H1 (cell line): ENCODE measurements around the gene CRYBG3. TPM values are rescaled to one million over a fixed set of nuclear protein-coding genes. Genes with fewer than 3 reads are reported as not detected.

Experiments used
- CTCF ChIA-PET: fragments of 300-600 bp; sonication (Branson Sonifier 250); formaldehyde crosslinking; loops from one replicate; lab custom pipeline; 2021; ENCODE audit not compliant: partially characterized antibody; lab: Charles Lee
- POLR2A ChIA-PET: fragments of 300-600 bp; sonication (Branson Sonifier 250); formaldehyde crosslinking; loops from one replicate; lab custom pipeline; 2021; ENCODE audit warnings: inconsistent platforms; ENCODE audit not compliant: partially characterized antibody; lab: Charles Lee
- DNase-seq, 2 experiments: peaks; one replicate each; pipeline versions ENCODE4 v3.0.0 to v3.0.0-alpha.2; 2010 to 2022; ENCODE audit warnings: low spot score in 2 of 2, low read depth in 1 of 2, mixed read lengths in 1 of 2
- FAIRE-seq: peaks from 2 replicates; lab custom pipeline; 2011; peaks lifted over from hg19 to GRCh38; lab: Jason Lieb, UNC
- H2AFZ ChIP-seq: 2 replicates; pipeline ENCODE4 v1.8.1; 2012; ENCODE audit warnings: low read length, inconsistent platforms
- H2AK5ac ChIP-seq: 2 replicates; pipeline ENCODE4 v1.6.1; 2013; ENCODE audit warnings: low read depth, low read length
- H2BK120ac ChIP-seq: replicated peaks from 2 replicates; pipeline ENCODE3; 2013; ENCODE audit warnings: low read depth, low read length, inconsistent platforms
- H2BK12ac ChIP-seq: 2 replicates; pipeline ENCODE4 v1.6.1; 2013; ENCODE audit warnings: low read depth, low read length
- H2BK15ac ChIP-seq: 2 replicates; pipeline ENCODE4 v1.6.1; 2013; ENCODE audit warnings: low read length
- H2BK20ac ChIP-seq: 2 replicates; pipeline ENCODE4 v1.6.1; 2013; ENCODE audit warnings: low read length
- H2BK5ac ChIP-seq: 2 replicates; pipeline ENCODE4 v1.6.1; 2013; ENCODE audit warnings: low read depth, low read length
- H3K14ac ChIP-seq: 2 replicates; pipeline ENCODE4 v1.6.1; 2013; ENCODE audit warnings: inconsistent platforms; ENCODE audit not compliant: insufficient read length
- H3K18ac ChIP-seq: 2 replicates; pipeline ENCODE4 v1.6.1; 2013; ENCODE audit warnings: low read length; ENCODE audit errors: extremely low read depth
- H3K23ac ChIP-seq: 2 replicates; pipeline ENCODE4 v1.6.1; 2013; ENCODE audit warnings: inconsistent platforms; ENCODE audit not compliant: insufficient read length
- H3K23me2 ChIP-seq: 2 replicates; pipeline ENCODE4 v1.6.1; 2013; ENCODE audit warnings: low read depth, low read length
- H3K27ac ChIP-seq: 2 replicates; pipeline ENCODE4 v1.6.1; 2011; ENCODE audit warnings: low read depth, low read length, inconsistent platforms
- H3K27me3 ChIP-seq, 4 experiments: replicated peaks in 1 of 4; 1 replicate in 1 of 4; 2 replicates in 3 of 4; pipeline versions ENCODE4 v1.6.1 to v1.8.1; 2011 to 2013; ENCODE audit warnings: low read length in 3 of 4, mild to moderate bottlenecking in 3 of 4, inconsistent platforms in 2 of 4, mixed read lengths in 2 of 4, moderate library complexity in 1 of 4; ENCODE audit not compliant: control insufficient read depth in 3 of 4, insufficient read depth in 3 of 4; ENCODE audit errors: extremely low read depth in 1 of 4
- H3K36me3 ChIP-seq, 4 experiments: 2 replicates each; pipeline versions ENCODE4 v1.6.1 to v1.8.1; 2011 to 2013; ENCODE audit warnings: mild to moderate bottlenecking in 4 of 4, low read length in 3 of 4, moderate library complexity in 2 of 4, control low read depth in 1 of 4, inconsistent platforms in 1 of 4; ENCODE audit not compliant: insufficient read depth in 4 of 4, control insufficient read depth in 2 of 4
- H3K4ac ChIP-seq: replicated peaks from 2 replicates; pipeline ENCODE3; 2013; ENCODE audit warnings: low read length, low read depth, mixed read lengths, inconsistent platforms; ENCODE audit not compliant: insufficient read length
- H3K4me1 ChIP-seq, 4 experiments: replicated peaks in 1 of 4; 1 replicate in 1 of 4; 2 replicates in 3 of 4; pipeline versions ENCODE4 v1.6.1 to v1.8.1; 2011 to 2013; ENCODE audit warnings: low read length in 3 of 4, inconsistent platforms in 2 of 4, mixed read lengths in 1 of 4; ENCODE audit not compliant: insufficient read depth in 4 of 4, control insufficient read depth in 3 of 4
- H3K4me2 ChIP-seq, 2 experiments: 2 replicates each; pipeline versions ENCODE4 v1.6.1 to v1.8.1; 2011 to 2013; ENCODE audit warnings: low read depth in 2 of 2, low read length in 2 of 2, control low read depth in 1 of 2, inconsistent platforms in 1 of 2, mild to moderate bottlenecking in 1 of 2; ENCODE audit not compliant: insufficient read depth in 1 of 2
- H3K4me3 ChIP-seq, 4 experiments: fragments of 200-600, 300-600 bp in 1 of 4; sonication (generic), shearing (Covaris generic), sonication (Bioruptor Twin) in 1 of 4; 2 replicates each; pipeline versions ENCODE4 v1.5.1 to v1.8.1; 2011 to 2016; ENCODE audit warnings: low read length in 4 of 4, low read depth in 3 of 4, control low read depth in 2 of 4, inconsistent platforms in 2 of 4, mild to moderate bottlenecking in 2 of 4, mixed read lengths in 1 of 4, moderate library complexity in 1 of 4; ENCODE audit not compliant: insufficient read depth in 2 of 4; ENCODE audit errors: extremely low read depth in 1 of 4
- H3K56ac ChIP-seq: replicated peaks from 2 replicates; pipeline ENCODE3; 2013; ENCODE audit warnings: low read depth, mild to moderate bottlenecking, mixed read lengths, low read length, inconsistent platforms; ENCODE audit not compliant: insufficient read length
- H3K79me1 ChIP-seq: 2 replicates; pipeline ENCODE4 v1.6.1; 2013; ENCODE audit warnings: low read depth, low read length, control low read depth
- H3K79me2 ChIP-seq, 2 experiments: 2 replicates each; pipeline versions ENCODE4 v1.6.1 to v1.8.1; 2012 to 2013; ENCODE audit warnings: low read length in 2 of 2, mild to moderate bottlenecking in 2 of 2, inconsistent platforms in 1 of 2; ENCODE audit not compliant: insufficient read depth in 2 of 2, control insufficient read depth in 1 of 2
- H3K9ac ChIP-seq, 4 experiments: replicated peaks in 1 of 4; 1 replicate in 1 of 4; 2 replicates in 3 of 4; pipeline versions ENCODE4 v1.6.1 to v1.8.1; 2011 to 2013; ENCODE audit warnings: low read depth in 3 of 4, low read length in 3 of 4, control low read depth in 2 of 4, mild to moderate bottlenecking in 2 of 4, moderate library complexity in 2 of 4, inconsistent platforms in 1 of 4; ENCODE audit errors: extremely low read depth in 1 of 4
- H3K9me3 ChIP-seq, 2 experiments: 2 replicates each; pipeline versions ENCODE4 v1.6.1 to v1.8.1; 2012 to 2013; ENCODE audit warnings: mild to moderate bottlenecking in 2 of 2, moderate library complexity in 2 of 2, control low read depth in 1 of 2, inconsistent platforms in 1 of 2, low read depth in 1 of 2, low read length in 1 of 2, mixed read lengths in 1 of 2; ENCODE audit not compliant: insufficient read depth in 2 of 2
- H4K20me1 ChIP-seq, 2 experiments: replicated peaks in 1 of 2; 2 replicates each; pipeline versions ENCODE3 to v1.8.1; 2011 to 2013; ENCODE audit warnings: inconsistent platforms in 2 of 2, low read length in 2 of 2, mild to moderate bottlenecking in 1 of 2; ENCODE audit not compliant: insufficient read depth in 2 of 2, control insufficient read depth in 1 of 2
- H4K5ac ChIP-seq: 2 replicates; pipeline ENCODE4 v1.6.1; 2013; ENCODE audit warnings: low read length, low read depth, mixed read lengths, inconsistent platforms; ENCODE audit not compliant: insufficient read length
- H4K8ac ChIP-seq: 2 replicates; pipeline ENCODE4 v1.8.0; 2013; ENCODE audit warnings: mild to moderate bottlenecking, moderate library complexity, low read length, inconsistent platforms; ENCODE audit not compliant: insufficient read depth; ENCODE audit errors: extremely low read depth
- H4K91ac ChIP-seq: replicated peaks from 2 replicates; pipeline ENCODE3; 2013; ENCODE audit warnings: low read length, mixed read lengths, inconsistent platforms; ENCODE audit not compliant: insufficient read length
- BACH1 ChIP-seq: IDR thresholded peaks from 2 replicates; pipeline ENCODE4 v1.6.1; 2012; ENCODE audit warnings: low read length, improper control_type of control experiment
- EGR1 ChIP-seq: IDR thresholded peaks from 2 replicates; pipeline ENCODE4 v1.6.1; 2011; ENCODE audit warnings: low read depth, low read length, borderline replicate concordance
- EP300 ChIP-seq, 2 experiments: IDR thresholded peaks; 1 replicate in 1 of 2; 2 replicates in 1 of 2; pipeline ENCODE4 v1.6.1; 2011 to 2012; ENCODE audit warnings: low read depth in 2 of 2, low read length in 2 of 2, mild to moderate bottlenecking in 2 of 2, borderline replicate concordance in 1 of 2, inconsistent platforms in 1 of 2, moderate library complexity in 1 of 2
- KDM4A ChIP-seq: IDR thresholded peaks from one replicate; pipeline ENCODE4 v1.7.1; 2012; ENCODE audit warnings: low read depth, mild to moderate bottlenecking, moderate library complexity, low read length, inconsistent platforms; ENCODE audit not compliant: severe bottlenecking
- NANOG ChIP-seq: IDR thresholded peaks from 2 replicates; pipeline ENCODE4 v1.6.1; 2011; ENCODE audit warnings: low read length, low read depth, mild to moderate bottlenecking, inconsistent platforms; ENCODE audit not compliant: insufficient read depth, poor library complexity, severe bottlenecking
- RXRA ChIP-seq: IDR thresholded peaks from 2 replicates; pipeline ENCODE4 v1.6.1; 2011; ENCODE audit warnings: low read depth, mild to moderate bottlenecking, low read length, moderate library complexity; ENCODE audit not compliant: insufficient read depth
- YY1 ChIP-seq: IDR thresholded peaks from 2 replicates; pipeline ENCODE4 v1.6.1; 2011; ENCODE audit warnings: low read depth, mild to moderate bottlenecking, low read length
- WGBS, 2 experiments: shearing (Covaris generic) in 1 of 2; methylation state at CpG; one replicate each; pipeline versions ENCODE4 v1.1.6 to v1.1.7; 2013 to 2015; ENCODE audit warnings: low lambda C conversion rate in 2 of 2, mixed read lengths in 2 of 2, inconsistent platforms in 1 of 2, low coverage in 1 of 2, missing lambda C conversion rate in 1 of 2; ENCODE audit not compliant: insufficient replicate concordance in 2 of 2, insufficient coverage in 1 of 2, insufficient read length in 1 of 2; ENCODE audit errors: extremely low coverage in 1 of 2, missing lambda C conversion rate in 1 of 2; 5-methylcytosine and 5-hydroxymethylcytosine counted together
- polyA plus RNA-seq, 7 experiments: library from polyadenylated mRNA; depleted of rRNA in 3 of 7; stranded (reverse) in 5 of 7; unstranded in 2 of 7; fragments of >200 nt in 5 of 7; fragments of 200-250 nt in 2 of 7; gene quantifications; 1 replicate in 5 of 7; 2 replicates in 1 of 7; 4 replicates in 1 of 7; pipeline versions ENCODE4 v1.2.1 to v1.2.3, GENCODE V29; 2011 to 2013; ENCODE audit warnings: missing spikeins in 2 of 7, mixed read lengths in 2 of 7
- total RNA-seq: library from RNA; stranded (reverse); fragmentation: NEBNext Ultra II Directional; extraction: Animal tissue kit (Norgen Biotek cat#: 25700); gene quantifications from 2 replicates; pipeline ENCODE4 v1.2.1, GENCODE V29; 2021

The CRYBG3 gene
- total and polyA plus RNA-seq, 2 of the 8 experiments (the other 6 are each of a cell fraction or from before 2014, with no cell fraction given): 2.1 to 8.0 TPM

DNA sequence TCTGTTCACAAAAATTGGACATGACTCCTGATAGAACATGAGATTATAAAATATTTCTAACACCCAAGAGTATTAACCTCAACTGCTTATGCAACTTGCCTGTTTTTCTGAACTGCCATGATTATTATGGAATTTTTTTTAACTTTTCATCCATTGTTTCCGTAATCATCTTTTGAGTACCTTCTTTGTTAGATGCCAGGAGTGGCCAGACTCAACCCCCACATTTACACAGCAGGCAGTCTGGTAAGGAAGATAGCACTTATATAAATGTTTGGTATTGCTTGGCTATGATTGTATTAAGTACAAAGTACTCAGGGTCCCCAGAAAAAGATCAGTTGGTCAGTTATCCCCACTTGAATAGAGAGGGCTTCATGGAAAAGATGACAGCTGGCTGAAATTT is 74.3 kb downstream of the CRYBG3 start:
- H2AK5ac ChIP-seq: no peak overlapping the region
- H2BK15ac ChIP-seq: no peak overlapping the region
- no peak overlapping the region for H3K9ac ChIP-seq
- CTCF ChIA-PET: interaction anchor here (1.4 to 1.6 kb wide), 2 partner anchors 11 to 104 kb away, joined by 3 to 5 read pairs; no protein-coding TSS in a partner anchor
- H3K4me3 ChIP-seq: no peak overlapping the region
- H3K56ac ChIP-seq: no peak overlapping the region
- H4K8ac ChIP-seq: no peak overlapping the region
- H3K27me3 ChIP-seq: no peaks in the 10 kb centered on the region
- no peak overlapping the region for H4K91ac ChIP-seq
- no peak overlapping the region for H3K23ac ChIP-seq
- 90% methylated on average over 1 of the region's 1 CpG; no CpG with 5 or more reads in 1 of the 2 experiments for WGBS, 2 experiments
- no peak overlapping the region for H3K27ac ChIP-seq
- no peak for FAIRE-seq
- no peaks in the 10 kb centered on the region for H3K23me2 ChIP-seq
- no peak overlapping the region for H2AFZ ChIP-seq
- H3K18ac ChIP-seq: no peak overlapping the region
- H4K5ac ChIP-seq: no peak overlapping the region
- no peak overlapping the region for H3K4me2 ChIP-seq
- H2BK120ac ChIP-seq: no peak overlapping the region
- H2BK5ac ChIP-seq: no peak overlapping the region
- H4K20me1 ChIP-seq: no peaks in the 10 kb centered on the region
- H3K9me3 ChIP-seq: no peaks in the 10 kb centered on the region
- H2BK12ac ChIP-seq: no peak overlapping the region
- no peak overlapping the region for H3K4ac ChIP-seq
- TF ChIP-seq NANOG (peak; percentile 73), BACH1 (no peak), YY1 (no peak), RXRA (no peak), EGR1 (no peak), EP300 (IDR thresholded peaks at IDR 0.05; ENCODE audit: borderline replicate concordance in 1 of 2, low read depth in 2 of 2, low read length in 2 of 2) (no peak), KDM4A (no peak)
- DNase-seq: no peak
- no peaks in the 10 kb centered on the region for H3K79me1 ChIP-seq
- no peak overlapping the region for H2BK20ac ChIP-seq
- POLR2A ChIA-PET: no interaction called here
- no peaks in the 10 kb centered on the region; a peak in 1 of 8 replicates for H3K36me3 ChIP-seq
- no peaks in the 10 kb centered on the region for H3K79me2 ChIP-seq
- peaks cover 0 to 4% (median 2%) of the 10 kb centered on the region in 4 experiments; a peak in 1 of 7 replicates for H3K4me1 ChIP-seq
- no peak overlapping the region for H3K14ac ChIP-seq
